ENCODE results near the gene RHOB. TPM values are rescaled to one million over a fixed set of nuclear protein-coding genes. Genes with fewer than 3 reads are reported as not detected.

Gene RHOB
- total RNA-seq, 1 donor from 2014 or later, result 199 TPM

- no peak for ATAC-seq (ENCODE audit: poor library complexity)
Measured at GRCh38 chr2:20421336-20421987, 25.4 kb upstream of the RHOB start.

GRCh38 chr2:20421988-20422370 is 24.9 kb upstream of the RHOB start:
- intact Hi-C loops (cut with DNase I), result no loop called here
- ATAC-seq (ENCODE audit: poor library complexity) (peak; percentile 83), DNase-seq (peak; percentile 98)

More at GRCh38 chr2:20421336-20421987, 25.4 kb upstream of the RHOB start:
- intact Hi-C loops (cut with DNase I), result no loop called here
- no peak for DNase-seq

DNA sequence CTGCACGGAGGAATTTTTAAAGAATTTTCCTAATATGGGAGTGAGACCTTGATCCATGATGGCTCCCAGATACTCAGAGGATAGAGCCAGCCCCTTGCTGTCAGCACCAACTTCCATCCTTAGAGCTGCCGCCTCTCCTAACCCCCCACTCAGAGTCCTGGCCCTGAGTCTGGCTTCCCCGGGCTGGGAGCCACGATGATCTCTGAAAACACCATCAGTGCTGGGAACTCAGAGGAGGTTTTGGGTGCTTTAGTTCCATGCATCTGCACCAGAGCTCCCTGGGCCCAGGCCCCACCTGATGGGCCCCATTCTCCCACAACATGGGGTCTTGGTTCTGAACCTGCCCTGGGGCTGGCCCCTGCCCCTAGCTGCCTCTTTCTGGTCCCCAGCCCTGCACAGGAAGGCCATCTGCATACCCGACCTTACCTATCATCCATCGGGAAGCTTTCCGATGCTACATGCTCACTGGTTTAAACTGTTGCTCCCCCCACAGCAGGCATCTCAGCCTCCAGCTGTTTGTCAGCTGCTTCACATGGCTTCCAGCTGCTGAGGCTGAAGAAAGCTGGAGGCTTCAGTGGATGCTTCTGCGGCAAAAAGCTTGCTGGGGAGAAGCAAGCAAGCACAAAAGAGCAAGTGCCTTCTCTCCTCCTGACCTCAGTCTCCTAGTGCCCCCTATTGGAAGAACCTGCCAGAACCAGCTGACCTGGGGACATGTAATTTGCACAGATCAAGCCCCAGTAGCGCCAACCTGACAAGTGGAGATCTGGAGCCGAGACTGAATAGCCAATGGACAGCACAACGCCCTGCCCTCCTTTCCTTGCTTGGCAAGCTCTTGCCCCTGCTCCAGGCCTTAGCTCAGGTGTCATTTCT is 24.2 kb upstream of the RHOB start:
- ATAC-seq (ENCODE audit: poor library complexity) (peak; percentile 54), DNase-seq (peak; percentile 66)
- intact Hi-C loops (cut with DNase I), result no loop called here

DNA sequence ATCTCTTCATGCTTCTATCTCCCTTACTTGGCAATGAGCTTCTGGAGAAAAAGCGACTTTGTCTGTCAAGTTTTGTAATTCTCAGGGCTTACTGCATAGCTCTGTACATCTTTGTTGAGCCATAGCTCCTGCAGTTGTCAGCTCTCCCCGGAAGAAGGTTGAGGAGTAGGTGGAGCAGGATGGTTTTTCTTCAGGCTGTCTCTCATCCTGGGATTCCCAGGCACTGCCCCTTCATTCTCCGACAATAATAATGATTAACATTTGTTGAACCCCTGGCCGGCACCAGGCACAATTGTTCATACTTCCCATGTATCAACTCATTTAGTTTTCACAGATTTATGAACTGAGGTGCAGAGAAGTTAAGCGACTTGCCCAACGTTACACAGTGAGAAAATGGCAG is 23.5 kb upstream of the RHOB start:
- ATAC-seq (ENCODE audit: poor library complexity) (no peak), DNase-seq (no peak)
- intact Hi-C loops (cut with DNase I), result no loop called here

DNA sequence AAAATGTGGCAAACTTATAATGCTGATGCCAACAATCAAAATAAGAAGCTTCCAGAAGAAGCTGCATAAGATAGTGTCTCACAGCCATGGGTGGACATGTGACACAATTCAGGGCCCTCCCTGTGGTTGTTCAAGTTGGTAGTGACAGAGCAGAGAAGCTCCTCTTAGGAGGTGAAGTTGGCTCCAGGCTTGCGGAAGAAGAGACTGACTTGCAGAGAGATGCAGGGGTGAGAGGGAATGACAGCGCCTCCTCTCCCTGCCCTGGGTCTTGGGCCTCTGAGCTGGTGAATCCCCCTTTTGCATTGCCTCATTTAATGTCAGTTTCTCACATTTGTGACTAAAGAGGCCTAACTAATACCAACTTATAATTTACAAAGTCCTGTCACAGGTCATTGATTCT is 23.0 kb upstream of the RHOB start:
- DNase-seq, result no peak
- intact Hi-C loops (cut with DNase I), result no loop called here
- ATAC-seq (ENCODE audit: poor library complexity), result no peak

DNA sequence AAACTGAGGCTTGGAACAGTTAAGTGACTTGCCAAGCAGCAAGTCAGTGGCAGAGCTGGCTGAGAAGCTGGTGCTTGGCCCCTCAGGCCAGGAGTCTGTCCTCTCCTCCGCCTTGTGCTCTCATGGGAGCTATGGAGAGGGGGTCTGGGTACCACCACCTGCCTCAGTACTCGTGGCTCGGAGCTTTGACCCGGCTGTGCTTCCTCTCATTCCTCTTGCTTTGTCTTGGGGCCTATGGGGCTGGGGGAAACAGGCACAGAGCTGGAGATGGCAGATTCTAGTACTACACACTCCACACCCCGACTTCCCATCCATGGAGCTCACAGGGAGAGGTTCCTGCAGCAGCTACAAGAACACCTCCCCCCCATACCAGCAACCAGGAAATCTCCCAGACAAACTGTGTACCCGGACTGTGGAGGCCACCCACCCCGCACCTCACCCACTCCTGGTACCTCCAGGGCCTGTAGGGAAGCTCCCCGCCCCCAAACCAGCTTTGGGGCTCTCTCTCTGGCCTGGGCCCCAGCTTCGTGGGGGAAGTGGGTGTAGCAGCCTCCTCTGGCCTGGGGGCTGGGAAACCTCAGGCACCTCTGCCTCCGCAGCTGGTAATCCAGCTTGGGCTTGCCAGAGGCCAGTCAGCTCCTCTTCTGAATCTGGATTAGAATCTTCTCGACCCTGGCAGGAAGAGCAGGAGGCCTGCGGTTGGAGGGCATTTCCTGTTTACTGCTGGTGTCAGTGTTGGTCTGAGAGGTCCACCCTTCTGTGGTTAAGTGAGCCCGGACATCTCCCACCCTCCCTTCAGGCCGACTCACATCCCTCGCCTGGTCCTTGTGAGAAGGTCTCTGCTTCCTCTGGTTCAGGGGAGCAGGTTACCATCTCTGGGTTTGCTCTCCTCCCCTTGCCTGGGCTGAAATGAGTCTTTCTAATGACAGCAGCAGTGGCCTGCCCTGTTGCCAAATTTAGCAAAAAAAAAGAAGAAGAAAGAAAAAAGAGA is 22.3 kb upstream of the RHOB start:
- DNase-seq, result peak; percentile 76
- ATAC-seq (ENCODE audit: poor library complexity), result peak; percentile 20
- intact Hi-C loops (cut with DNase I), result no loop called here

DNA sequence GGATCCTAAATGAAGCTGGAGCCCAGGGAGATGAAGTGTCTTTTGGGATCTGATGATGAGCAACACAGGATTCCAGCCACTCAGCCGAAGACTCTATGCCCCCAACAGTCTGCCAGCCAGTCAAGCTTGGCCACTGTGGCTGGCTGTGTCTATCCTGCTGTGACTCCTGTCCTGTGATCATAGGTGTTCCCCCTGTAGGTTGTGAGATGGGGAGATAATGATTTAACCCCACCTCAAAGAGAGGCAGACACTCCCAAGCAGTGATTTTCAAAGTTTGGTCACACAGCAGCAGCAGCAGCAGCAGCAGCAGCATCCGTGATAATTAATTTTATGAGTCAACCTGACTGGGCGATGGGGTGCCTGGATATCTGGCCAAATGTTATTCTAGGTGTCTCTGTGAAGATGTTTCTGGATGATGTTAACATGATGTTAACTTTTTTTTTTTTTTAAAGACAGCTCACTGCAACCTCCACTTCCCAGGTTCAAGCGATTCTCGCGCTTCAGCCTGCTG is 21.4 kb upstream of the RHOB start:
- DNase-seq (no peak), ATAC-seq (ENCODE audit: poor library complexity) (no peak)
- intact Hi-C loops (cut with DNase I), result no loop called here

DNA sequence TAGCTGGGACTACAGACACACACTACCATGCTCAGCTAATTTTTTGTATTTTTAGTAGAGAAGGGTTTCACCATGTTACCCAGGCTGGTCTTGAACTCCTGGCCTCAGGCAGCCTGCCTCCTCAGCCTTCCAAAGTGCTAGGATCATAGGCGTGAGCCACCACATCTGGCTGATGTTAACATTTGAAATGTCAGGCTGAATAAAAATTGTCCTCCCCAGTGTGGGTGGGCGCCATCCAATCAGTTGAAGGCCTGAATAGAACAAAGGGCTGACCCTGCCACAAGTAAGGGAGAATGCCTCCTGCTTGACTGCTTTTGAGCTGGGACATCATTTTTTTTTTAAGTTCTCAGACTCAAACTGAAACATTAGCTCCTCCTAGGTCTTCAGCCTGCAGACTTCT is 21.0 kb upstream of the RHOB start:
- no peak for ATAC-seq (ENCODE audit: poor library complexity)
- no peak for DNase-seq
- intact Hi-C loops (cut with DNase I), result no loop called here

DNA sequence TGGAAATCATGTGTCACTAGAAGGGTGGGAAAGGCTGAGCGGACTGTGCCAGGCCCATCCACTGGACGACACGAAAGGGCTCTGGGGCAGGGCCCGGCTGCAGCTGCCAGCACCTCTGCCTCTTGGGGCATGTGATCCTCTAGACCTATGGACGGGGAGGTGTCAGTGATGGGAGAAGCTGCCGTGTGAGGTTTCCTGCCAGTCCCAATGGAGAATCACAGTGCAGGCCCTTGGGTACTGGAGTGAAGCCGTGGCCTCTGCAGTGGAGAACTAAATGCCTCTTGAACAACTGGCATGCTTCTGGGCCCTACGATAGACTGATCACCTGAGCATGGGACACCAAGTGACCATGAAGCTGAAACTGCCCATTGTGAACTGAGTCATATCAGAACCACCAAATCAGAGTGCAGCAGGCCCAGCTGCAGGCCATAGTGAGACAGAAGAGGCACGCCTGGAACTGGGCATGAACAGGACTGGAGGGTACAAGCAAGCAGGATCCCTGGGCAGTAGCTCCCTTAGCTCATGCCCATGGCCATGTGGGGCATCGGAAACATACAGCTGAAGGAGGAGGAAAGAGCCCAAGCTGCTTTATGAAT is 18.8 kb upstream of the RHOB start:
- no peak for DNase-seq
- intact Hi-C loops (cut with DNase I), result no loop called here
- ATAC-seq (ENCODE audit: poor library complexity), result no peak

- ATAC-seq (ENCODE audit: poor library complexity), result no peak
- no peak for DNase-seq
- intact Hi-C loops (cut with DNase I), result no loop called here
Measured at GRCh38 chr2:20428717-20429490, 18.0 kb upstream of the RHOB start.

DNA sequence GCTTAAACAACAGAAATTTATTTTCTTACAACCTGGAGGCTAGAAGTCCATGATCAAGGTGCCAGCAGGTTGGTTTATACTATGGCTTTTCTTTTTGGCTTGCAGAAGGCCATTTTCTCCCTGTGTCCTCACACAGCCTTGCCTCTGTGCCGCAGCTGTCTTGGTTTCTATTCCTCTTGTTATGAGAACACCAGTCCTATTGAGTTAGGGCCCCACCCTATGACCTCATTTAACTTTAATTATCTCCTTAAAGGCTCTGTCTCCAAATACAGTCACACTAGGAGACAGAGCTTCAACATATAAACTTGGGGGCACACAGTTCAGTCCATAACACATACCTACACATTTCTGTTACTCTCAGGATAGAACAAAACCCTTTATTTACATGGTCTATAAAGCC is 17.3 kb upstream of the RHOB start:
- intact Hi-C loops (cut with DNase I), result no loop called here
- DNase-seq (peak; percentile 57), ATAC-seq (ENCODE audit: poor library complexity) (peak; percentile 79)

DNA sequence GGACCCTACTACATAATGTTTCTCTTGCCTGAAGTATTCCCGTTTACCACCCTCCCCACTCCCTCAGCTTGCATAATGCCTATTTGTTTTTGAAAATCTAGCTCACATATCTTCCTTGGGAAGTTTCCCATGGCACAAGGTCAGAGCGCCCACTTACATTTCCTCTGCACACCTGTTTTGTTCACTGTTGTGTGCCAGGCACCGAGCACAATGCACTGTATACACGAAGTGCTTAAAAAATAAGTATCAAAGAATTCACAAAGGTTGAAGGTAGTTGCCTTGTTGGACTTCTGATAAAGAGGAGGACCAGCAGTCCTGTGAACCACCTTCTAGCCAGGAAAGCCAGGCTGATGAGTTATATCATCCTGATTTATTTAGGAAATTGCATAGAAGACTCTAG is 16.8 kb upstream of the RHOB start:
- no peak for DNase-seq
- ATAC-seq (ENCODE audit: poor library complexity), result no peak
- intact Hi-C loops (cut with DNase I), result no loop called here

GRCh38 chr2:20430461-20431300 is 16.2 kb upstream of the RHOB start:
- ATAC-seq (ENCODE audit: poor library complexity) (no peak), DNase-seq (no peak)
- intact Hi-C loops (cut with DNase I), result no loop called here

GRCh38 chr2:20431301-20431698 is 15.6 kb upstream of the RHOB start:
- no peak for DNase-seq
- intact Hi-C loops (cut with DNase I), result no loop called here
- ATAC-seq (ENCODE audit: poor library complexity), result no peak

DNA sequence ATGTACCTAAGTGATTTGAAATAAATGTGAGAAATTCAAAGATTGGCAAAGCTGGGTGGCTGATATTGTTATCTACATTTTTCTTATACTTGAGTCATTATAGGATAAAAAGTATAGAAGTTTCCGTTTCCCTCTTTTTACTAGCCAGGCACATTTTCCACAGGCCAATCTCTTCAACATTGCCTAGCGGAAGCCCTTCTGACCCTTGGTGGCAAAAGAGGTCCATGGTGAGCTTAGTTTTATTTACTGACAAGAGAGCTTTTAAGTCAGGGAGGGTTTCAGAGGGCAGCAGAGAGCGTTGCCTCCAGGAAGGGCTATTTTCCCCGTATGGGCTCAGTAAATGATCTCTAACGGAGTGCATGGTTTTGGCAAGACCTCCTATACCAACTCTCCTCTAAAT is 15.1 kb upstream of the RHOB start:
- ATAC-seq (ENCODE audit: poor library complexity), result no peak
- no peak for DNase-seq
- intact Hi-C loops (cut with DNase I), result no loop called here

DNA sequence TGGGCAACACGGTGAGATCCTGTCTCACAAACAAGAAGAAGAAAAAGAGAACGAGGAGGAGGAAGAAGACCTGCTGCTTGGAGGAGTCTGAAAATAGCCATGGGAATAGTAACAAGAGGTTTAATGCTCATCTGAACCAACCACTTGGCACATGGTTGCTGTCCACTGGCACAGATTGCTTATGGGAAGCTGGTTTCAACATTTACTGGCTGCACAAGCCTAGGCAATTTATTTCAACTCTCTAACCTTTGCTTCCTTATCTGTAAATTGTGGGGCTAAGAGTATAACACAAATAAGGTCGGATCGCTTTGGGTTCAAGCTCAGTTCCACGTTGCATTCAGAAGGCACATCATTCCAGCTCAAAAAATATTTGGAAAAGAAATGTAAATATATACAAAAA is 14.2 kb upstream of the RHOB start:
- no peak for DNase-seq
- intact Hi-C loops (cut with DNase I), result no loop called here
- peak; percentile 35 for ATAC-seq (ENCODE audit: poor library complexity)

DNA sequence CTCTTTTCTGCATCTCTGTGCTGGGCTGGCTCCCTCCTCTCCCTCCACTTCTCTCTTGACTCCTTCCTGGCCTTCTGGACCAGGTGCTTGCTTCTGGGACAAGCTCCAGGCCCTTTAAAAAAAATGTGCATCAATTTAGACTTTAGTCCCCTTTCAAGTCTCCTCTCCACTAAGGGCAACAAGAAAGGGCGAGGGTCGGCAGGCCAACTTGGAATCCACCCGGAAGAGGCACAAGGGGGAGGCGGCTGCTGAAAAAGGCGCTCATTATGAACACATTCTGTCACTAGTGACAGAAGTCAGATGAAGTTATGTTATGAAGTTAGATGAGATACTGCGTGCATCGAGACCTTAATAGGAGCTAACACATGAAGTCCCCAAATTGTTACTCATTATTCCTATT is 13.6 kb upstream of the RHOB start:
- intact Hi-C loops (cut with DNase I), result no loop called here
- no peak for ATAC-seq (ENCODE audit: poor library complexity)
- DNase-seq, result no peak

All from Right ventricle myocardium superior (tissue), 1 donor.